A673 (cell line): ENCODE results near the gene SFXN5.

Experiments used
- EZH2 ChIP-seq: fragments of 200-600 bp; sonication (generic); IDR thresholded peaks from 2 replicates; pipeline ENCODE4 v1.6.1; 2017; ENCODE audit warnings: borderline replicate concordance, low read depth, mild to moderate bottlenecking, mixed read lengths, antibody characterized with exemption, low read length; ENCODE audit not compliant: poor library complexity, severe bottlenecking
- TF ChIP-seq, protein P1 (sequence below): fragments of 300-800, 200-600 bp; sonication (generic); conservative IDR thresholded peaks from 2 replicates; pipeline ENCODE4 v1.5.1; 2017; ENCODE audit warnings: low read depth, mild to moderate bottlenecking, antibody characterized with exemption, low read length, moderate library complexity, mixed read lengths

DNA sequence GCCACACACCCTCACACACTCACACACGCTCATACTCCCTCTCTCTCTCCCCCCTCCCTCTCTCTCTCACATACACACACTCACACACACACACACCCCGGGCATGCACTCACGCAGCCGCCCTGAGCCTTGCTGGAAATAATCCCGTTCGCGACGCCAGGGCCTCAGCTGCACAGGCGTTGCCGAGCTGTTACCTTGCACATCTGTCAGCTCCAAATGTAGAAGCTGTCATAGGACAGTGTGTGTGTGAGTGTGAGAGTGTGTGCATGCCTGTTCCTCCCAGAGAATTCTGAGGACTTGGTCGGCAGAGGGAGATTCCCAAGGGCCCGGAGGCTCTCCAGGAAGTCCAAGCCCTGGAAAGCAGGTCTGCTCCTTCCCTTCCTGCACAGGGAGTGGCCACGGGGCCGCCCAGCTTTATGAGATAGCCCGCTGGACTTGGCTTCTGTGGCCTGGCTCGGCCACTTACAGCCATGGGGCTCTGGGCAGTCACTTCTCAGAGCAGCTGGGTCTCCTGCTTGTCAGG lies 175.7 kb downstream of the SFXN5 start:
- TF ChIP-seq, protein P1, sequence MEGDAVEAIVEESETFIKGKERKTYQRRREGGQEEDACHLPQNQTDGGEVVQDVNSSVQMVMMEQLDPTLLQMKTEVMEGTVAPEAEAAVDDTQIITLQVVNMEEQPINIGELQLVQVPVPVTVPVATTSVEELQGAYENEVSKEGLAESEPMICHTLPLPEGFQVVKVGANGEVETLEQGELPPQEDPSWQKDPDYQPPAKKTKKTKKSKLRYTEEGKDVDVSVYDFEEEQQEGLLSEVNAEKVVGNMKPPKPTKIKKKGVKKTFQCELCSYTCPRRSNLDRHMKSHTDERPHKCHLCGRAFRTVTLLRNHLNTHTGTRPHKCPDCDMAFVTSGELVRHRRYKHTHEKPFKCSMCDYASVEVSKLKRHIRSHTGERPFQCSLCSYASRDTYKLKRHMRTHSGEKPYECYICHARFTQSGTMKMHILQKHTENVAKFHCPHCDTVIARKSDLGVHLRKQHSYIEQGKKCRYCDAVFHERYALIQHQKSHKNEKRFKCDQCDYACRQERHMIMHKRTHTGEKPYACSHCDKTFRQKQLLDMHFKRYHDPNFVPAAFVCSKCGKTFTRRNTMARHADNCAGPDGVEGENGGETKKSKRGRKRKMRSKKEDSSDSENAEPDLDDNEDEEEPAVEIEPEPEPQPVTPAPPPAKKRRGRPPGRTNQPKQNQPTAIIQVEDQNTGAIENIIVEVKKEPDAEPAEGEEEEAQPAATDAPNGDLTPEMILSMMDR, result no peak
- TF ChIP-seq EZH2, result no peak
